SK-N-SH treated with all-trans-retinoic acid at 6 μM for 48 hours (cell line): ENCODE measurements around the gene PDE4B.

Experiments used
- ATAC-seq: fragments of 200-7000 bp; cut with Tn5 transposase; 3 replicates; pipeline ENCODE4 v1.9.1; 2020; ENCODE audit warnings: mild to moderate bottlenecking, moderate library complexity
- BACH2 ChIP-seq: fragments of 250-450 bp; sonication (Bioruptor Pico); IDR thresholded peaks from 2 replicates; pipeline ENCODE4 v1.9.0; 2021; ENCODE audit warnings: mild to moderate bottlenecking, borderline replicate concordance
- CSDC2 ChIP-seq: fragments of 250-450 bp; sonication (Bioruptor Pico); IDR thresholded peaks from 2 replicates; pipeline ENCODE4 v1.5.0; 2020; ENCODE audit warnings: mild to moderate bottlenecking, moderate library complexity
- CSRNP3 ChIP-seq: fragments of 250-450 bp; sonication (Bioruptor Pico); IDR thresholded peaks from 2 replicates; pipeline ENCODE4 v1.5.1; 2021; ENCODE audit warnings: mild to moderate bottlenecking, moderate library complexity
- ESRRG ChIP-seq: fragments of 250-450 bp; sonication (Bioruptor Pico); IDR thresholded peaks from 2 replicates; pipeline ENCODE4 v1.6.1; 2021; ENCODE audit warnings: mild to moderate bottlenecking
- GLIS3 ChIP-seq: fragments of 250-450 bp; sonication (Bioruptor Pico); IDR thresholded peaks from 2 replicates; pipeline ENCODE4 v1.5.0; 2020; ENCODE audit warnings: mild to moderate bottlenecking, moderate library complexity
- ISL1 ChIP-seq: fragments of 250-450 bp; sonication (Bioruptor Pico); IDR thresholded peaks from 2 replicates; pipeline ENCODE4 v2.1.2; 2022; ENCODE audit warnings: mild to moderate bottlenecking, moderate library complexity
- OSR1 ChIP-seq: fragments of 250-450 bp; sonication (Bioruptor Pico); IDR thresholded peaks from 2 replicates; pipeline ENCODE4 v1.8.0; 2022; ENCODE audit warnings: moderate library complexity, mild to moderate bottlenecking, inconsistent platforms
- SNAI2 ChIP-seq: fragments of 250-450 bp; sonication (Bioruptor Pico); IDR thresholded peaks from 2 replicates; pipeline ENCODE4 v1.5.0; 2020; ENCODE audit warnings: mild to moderate bottlenecking, moderate library complexity
- TCF4 ChIP-seq: fragments of 250-450 bp; sonication (Bioruptor Pico); IDR thresholded peaks from 2 replicates; pipeline ENCODE4 v1.8.0; 2021; ENCODE audit warnings: mild to moderate bottlenecking, moderate library complexity, borderline replicate concordance
- TOX ChIP-seq: fragments of 250-450 bp; sonication (Bioruptor Pico); IDR thresholded peaks from 2 replicates; pipeline ENCODE4 v1.8.0; 2021; ENCODE audit warnings: mild to moderate bottlenecking, moderate library complexity, borderline replicate concordance
- ZC3H10 ChIP-seq: fragments of 250-450 bp; sonication (Bioruptor Pico); IDR thresholded peaks from 2 replicates; pipeline ENCODE4 v1.5.1; 2021; ENCODE audit warnings: mild to moderate bottlenecking, moderate library complexity
- ZFP30 ChIP-seq: fragments of 450-650 bp; formaldehyde crosslinking; IDR thresholded peaks from 2 replicates; pipeline ENCODE4 v1.5.0; 2022; ENCODE audit warnings: mild to moderate bottlenecking, moderate library complexity
- ZNF565 ChIP-seq: fragments of 450-650 bp; formaldehyde crosslinking; conservative IDR thresholded peaks from 2 replicates; pipeline ENCODE4 v1.5.0; 2020; ENCODE audit warnings: low read depth, mild to moderate bottlenecking, moderate library complexity
- ZNF70 ChIP-seq: fragments of 450-650 bp; formaldehyde crosslinking; IDR thresholded peaks from 2 replicates; pipeline ENCODE4 v1.5.0; 2020; ENCODE audit warnings: mild to moderate bottlenecking, moderate library complexity
- TF ChIP-seq, protein P1 (sequence below): fragments of 250-450 bp; sonication (Bioruptor Pico); IDR thresholded peaks from 2 replicates; pipeline ENCODE4 v1.5.1; 2020; ENCODE audit warnings: low read depth, mild to moderate bottlenecking, moderate library complexity
- TF ChIP-seq, protein P2 (sequence below): fragments of 250-450 bp; sonication (Bioruptor Pico); IDR thresholded peaks from 2 replicates; pipeline ENCODE4 v1.5.0; 2020; ENCODE audit warnings: mild to moderate bottlenecking, moderate library complexity

PDE4B gene

DNA sequence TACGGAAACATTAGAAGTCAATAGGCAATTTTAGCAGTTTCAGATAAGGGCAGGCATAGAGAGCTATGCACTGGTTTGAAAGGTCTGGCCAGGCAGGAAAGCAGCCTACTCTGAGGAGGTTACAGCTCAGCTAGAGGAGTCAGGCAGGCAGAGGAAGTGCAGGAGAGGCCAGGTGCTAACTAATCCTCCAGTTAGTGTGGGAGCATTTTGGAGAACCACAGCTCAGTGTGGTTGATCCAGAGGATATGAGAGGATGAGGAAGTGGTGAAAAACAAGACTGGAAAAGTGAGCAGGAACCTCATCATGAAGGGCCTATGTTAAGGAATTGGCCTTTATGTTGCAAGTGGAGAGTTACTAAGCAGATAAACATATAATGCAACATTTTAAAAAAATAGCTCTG lies 458.9 kb downstream of the PDE4B start:
- no peak for ATAC-seq
- TF ChIP-seq BACH2 (CRISPR knock-in tag) (no peak), TCF4 (no peak), ZFP30 (CRISPR knock-in tag) (no peak), ESRRG (no peak), GLIS3 (no peak), ZC3H10 (no peak), CSDC2 (no peak), ZNF70 (CRISPR knock-in tag) (no peak), TOX (no peak)
- TF ChIP-seq, protein P1, sequence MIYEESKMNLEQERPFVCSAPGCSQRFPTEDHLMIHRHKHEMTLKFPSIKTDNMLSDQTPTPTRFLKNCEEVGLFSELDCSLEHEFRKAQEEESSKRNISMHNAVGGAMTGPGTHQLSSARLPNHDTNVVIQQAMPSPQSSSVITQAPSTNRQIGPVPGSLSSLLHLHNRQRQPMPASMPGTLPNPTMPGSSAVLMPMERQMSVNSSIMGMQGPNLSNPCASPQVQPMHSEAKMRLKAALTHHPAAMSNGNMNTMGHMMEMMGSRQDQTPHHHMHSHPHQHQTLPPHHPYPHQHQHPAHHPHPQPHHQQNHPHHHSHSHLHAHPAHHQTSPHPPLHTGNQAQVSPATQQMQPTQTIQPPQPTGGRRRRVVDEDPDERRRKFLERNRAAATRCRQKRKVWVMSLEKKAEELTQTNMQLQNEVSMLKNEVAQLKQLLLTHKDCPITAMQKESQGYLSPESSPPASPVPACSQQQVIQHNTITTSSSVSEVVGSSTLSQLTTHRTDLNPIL (CRISPR knock-in tag) = no peak
- TF ChIP-seq, protein P2, sequence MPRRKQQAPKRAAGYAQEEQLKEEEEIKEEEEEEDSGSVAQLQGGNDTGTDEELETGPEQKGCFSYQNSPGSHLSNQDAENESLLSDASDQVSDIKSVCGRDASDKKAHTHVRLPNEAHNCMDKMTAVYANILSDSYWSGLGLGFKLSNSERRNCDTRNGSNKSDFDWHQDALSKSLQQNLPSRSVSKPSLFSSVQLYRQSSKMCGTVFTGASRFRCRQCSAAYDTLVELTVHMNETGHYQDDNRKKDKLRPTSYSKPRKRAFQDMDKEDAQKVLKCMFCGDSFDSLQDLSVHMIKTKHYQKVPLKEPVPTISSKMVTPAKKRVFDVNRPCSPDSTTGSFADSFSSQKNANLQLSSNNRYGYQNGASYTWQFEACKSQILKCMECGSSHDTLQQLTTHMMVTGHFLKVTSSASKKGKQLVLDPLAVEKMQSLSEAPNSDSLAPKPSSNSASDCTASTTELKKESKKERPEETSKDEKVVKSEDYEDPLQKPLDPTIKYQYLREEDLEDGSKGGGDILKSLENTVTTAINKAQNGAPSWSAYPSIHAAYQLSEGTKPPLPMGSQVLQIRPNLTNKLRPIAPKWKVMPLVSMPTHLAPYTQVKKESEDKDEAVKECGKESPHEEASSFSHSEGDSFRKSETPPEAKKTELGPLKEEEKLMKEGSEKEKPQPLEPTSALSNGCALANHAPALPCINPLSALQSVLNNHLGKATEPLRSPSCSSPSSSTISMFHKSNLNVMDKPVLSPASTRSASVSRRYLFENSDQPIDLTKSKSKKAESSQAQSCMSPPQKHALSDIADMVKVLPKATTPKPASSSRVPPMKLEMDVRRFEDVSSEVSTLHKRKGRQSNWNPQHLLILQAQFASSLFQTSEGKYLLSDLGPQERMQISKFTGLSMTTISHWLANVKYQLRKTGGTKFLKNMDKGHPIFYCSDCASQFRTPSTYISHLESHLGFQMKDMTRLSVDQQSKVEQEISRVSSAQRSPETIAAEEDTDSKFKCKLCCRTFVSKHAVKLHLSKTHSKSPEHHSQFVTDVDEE (CRISPR knock-in tag) = no peak

GRCh38 chr1:66253330-66253921 lies 460.7 kb downstream of the PDE4B start:
- no peak for TF ChIP-seq SNAI2 (CRISPR knock-in tag)
- no peak for TF ChIP-seq ZC3H10
- no peak for TF ChIP-seq ESRRG
- TF ChIP-seq CSDC2 = no peak
- TF ChIP-seq GLIS3 = no peak
- TF ChIP-seq ZNF565 (CRISPR knock-in tag) = no peak
- TF ChIP-seq, all 23 proteins: peak for 0
- peak; percentile 93 for ATAC-seq

GRCh38 chr1:66254785-66255184 lies 462.1 kb downstream of the PDE4B start:
- TF ChIP-seq, protein P1 (CRISPR knock-in tag) = no peak
- TF ChIP-seq TCF4 (no peak), ISL1 (no peak), ZNF565 (CRISPR knock-in tag) (no peak), CSRNP3 (no peak), OSR1 (CRISPR knock-in tag) (no peak)
- no peak for ATAC-seq

DNA sequence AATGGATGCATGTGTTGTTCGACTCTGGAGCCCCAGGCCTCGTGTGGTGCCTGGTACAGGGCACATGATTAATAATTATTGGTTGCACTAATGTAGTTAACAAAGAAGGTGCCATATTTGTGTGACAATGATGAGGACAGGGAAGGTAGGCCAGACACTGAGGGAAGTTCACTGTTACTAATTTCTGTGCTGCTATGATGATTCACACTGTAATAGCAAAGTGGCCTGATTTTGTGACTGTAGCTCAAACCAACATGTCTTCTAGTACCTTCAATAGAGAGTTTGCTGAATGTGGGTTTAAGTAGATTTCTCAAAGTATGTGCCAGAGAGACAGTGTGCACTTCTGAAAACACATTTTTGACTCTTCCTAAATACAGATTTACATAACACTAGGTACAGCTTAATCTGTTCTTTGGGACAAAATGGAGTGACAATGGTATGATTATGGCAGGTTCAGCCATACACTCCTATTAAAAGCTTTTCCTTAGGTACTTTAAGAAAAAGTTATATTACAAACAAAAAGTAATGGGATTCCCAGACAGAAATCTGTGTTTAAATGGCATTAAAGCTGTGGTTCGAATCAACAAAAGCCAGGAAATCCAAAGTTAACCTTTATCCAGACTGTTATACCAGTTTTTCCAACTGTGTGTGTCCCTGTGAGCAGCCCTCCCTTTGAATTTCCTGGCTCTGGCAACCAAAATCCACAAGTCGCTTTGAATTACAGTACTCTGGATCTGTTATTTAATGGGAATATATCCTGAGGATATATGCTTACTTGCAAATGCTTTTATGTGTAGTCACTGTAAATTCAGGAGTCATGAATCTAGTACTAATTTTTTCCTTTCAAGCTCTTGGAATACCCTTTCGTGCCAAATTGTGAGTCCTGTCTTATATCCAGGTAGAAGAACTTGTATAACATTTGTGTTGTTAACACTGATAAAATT lies 464.2 kb downstream of the PDE4B start:
- TF ChIP-seq, protein P1 (CRISPR knock-in tag) = no peak
- TF ChIP-seq TOX = no peak
- TF ChIP-seq, all 23 proteins: peak for 0
- peak; percentile 67 for ATAC-seq
